Panc1 (cell line): Measurements from ENCODE around the gene TMEM179B.

Experiments used
- POLR2AphosphoS5 ChIP-seq: IDR thresholded peaks from 2 replicates; pipeline ENCODE4 v1.6.1; 2012; ENCODE audit warnings: mild to moderate bottlenecking, low read depth, low read length, moderate library complexity
- REST ChIP-seq, 2 experiments: IDR thresholded peaks; 2 replicates each; pipeline ENCODE4 v1.6.1; 2011 to 2012; ENCODE audit warnings: low read depth in 2 of 2, control low read depth in 1 of 2, low read length in 1 of 2, mild to moderate bottlenecking in 1 of 2, moderate library complexity in 1 of 2; ENCODE audit not compliant: insufficient read depth in 1 of 2
- TF ChIP-seq, protein P1 (sequence below): fragments of 450-650 bp; IDR thresholded peaks from 2 replicates; pipeline ENCODE4 v1.5.1; 2017; ENCODE audit warnings: mild to moderate bottlenecking

DNA sequence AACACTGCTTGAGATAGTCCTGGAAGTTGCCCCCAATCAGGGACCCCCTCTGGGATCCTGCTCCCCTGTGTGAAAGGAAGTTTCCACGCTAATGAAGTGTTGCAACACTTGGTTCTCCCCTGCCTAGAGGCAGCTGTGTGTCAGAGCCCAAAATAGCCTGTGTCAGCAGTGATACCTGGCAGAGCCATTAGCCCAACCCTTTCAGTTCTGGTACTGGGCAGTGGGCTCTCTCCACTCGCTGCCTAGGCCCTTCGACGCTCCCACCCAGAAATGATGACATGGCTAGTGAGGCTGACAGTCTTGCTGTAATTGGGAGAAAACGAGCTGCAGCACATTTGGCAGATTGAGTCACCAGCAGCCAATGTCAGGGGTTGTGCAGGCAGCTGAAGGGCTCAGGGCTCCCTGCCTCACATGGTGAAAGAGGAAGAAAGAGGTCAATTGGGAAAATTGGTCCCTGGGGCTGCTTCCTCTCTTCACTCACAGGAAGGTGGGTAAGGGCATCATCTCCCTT, 19.5 kb downstream of the TMEM179B start:
- TF ChIP-seq, protein P1, sequence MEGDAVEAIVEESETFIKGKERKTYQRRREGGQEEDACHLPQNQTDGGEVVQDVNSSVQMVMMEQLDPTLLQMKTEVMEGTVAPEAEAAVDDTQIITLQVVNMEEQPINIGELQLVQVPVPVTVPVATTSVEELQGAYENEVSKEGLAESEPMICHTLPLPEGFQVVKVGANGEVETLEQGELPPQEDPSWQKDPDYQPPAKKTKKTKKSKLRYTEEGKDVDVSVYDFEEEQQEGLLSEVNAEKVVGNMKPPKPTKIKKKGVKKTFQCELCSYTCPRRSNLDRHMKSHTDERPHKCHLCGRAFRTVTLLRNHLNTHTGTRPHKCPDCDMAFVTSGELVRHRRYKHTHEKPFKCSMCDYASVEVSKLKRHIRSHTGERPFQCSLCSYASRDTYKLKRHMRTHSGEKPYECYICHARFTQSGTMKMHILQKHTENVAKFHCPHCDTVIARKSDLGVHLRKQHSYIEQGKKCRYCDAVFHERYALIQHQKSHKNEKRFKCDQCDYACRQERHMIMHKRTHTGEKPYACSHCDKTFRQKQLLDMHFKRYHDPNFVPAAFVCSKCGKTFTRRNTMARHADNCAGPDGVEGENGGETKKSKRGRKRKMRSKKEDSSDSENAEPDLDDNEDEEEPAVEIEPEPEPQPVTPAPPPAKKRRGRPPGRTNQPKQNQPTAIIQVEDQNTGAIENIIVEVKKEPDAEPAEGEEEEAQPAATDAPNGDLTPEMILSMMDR = no peak
- no peak for TF ChIP-seq POLR2AphosphoS5
- TF ChIP-seq REST (IDR thresholded peaks at IDR 0.05; ENCODE audit: insufficient read depth in 1 of 2, low read depth in 2 of 2, low read length in 1 of 2) = no peak
